Vagina (tissue), 2 donors: Measurements from ENCODE around the gene SAFB. TPM values are rescaled to one million over a fixed set of nuclear protein-coding genes. Genes with fewer than 3 reads are reported as not detected.

Source experiments
- DNase-seq, 2 donors: peaks; one replicate each; pipeline ENCODE4 v3.0.0-alpha.2; 2017; ENCODE audit errors: extremely low spot score in 2 of 2
- H3K27ac ChIP-seq: fragments of 200-600 bp; sonication (generic); one replicate; pipeline ENCODE4 v1.5.1; 2019
- H3K27me3 ChIP-seq: fragments of 200-600 bp; sonication (generic); one replicate; pipeline ENCODE4 v1.5.1; 2019
- H3K36me3 ChIP-seq, 2 donors: fragments of 200-600 bp; sonication (generic); one replicate each; pipeline ENCODE4 v1.5.1; 2017 to 2019
- H3K4me1 ChIP-seq: fragments of 200-600 bp; sonication (generic); one replicate; pipeline ENCODE4 v1.5.1; 2019
- H3K4me3 ChIP-seq, 2 donors: fragments of 200-600 bp; sonication (generic); 1 replicate in 1 of 2; 2 replicates in 1 of 2; pipeline ENCODE4 v1.5.1; 2016 to 2019
- H3K9me3 ChIP-seq: fragments of 200-600 bp; sonication (generic); one replicate; pipeline ENCODE4 v1.5.1; 2019
- CTCF ChIP-seq, 3 experiments: fragments of 450-650 bp in 2 of 3; fragments of 200-600 bp in 1 of 3; sonication (generic) in 1 of 3; IDR thresholded peaks; one replicate each; pipeline ENCODE4 v1.5.1; 2017 to 2019; ENCODE audit warnings: antibody characterized with exemption in 3 of 3, mild to moderate bottlenecking in 2 of 3, moderate library complexity in 2 of 3
- POLR2A ChIP-seq, 2 donors: fragments of 450-650 bp; IDR thresholded peaks; one replicate each; pipeline ENCODE4 v1.6.1; 2017; ENCODE audit warnings: antibody characterized with exemption in 2 of 2, mild to moderate bottlenecking in 2 of 2, moderate library complexity in 2 of 2
- POLR2AphosphoS5 ChIP-seq, 2 donors: sonication (generic); formaldehyde crosslinking; IDR thresholded peaks; one replicate each; pipeline ENCODE4 v1.9.0; 2017; ENCODE audit warnings: antibody characterized with exemption in 2 of 2, mild to moderate bottlenecking in 2 of 2, low read depth in 1 of 2; ENCODE audit not compliant: insufficient read depth in 1 of 2
- intact Hi-C: fragments of 100-400 bp; cut with DNase I; formaldehyde crosslinking; loops from one replicate; pipeline ENCODE4 v1.15.1; 2023
- total RNA-seq: library from RNA; depleted of rRNA; stranded (reverse); fragments of >200 nt; gene quantifications from one replicate; pipeline ENCODE4 v1.2.3, GENCODE V29; 2016

The SAFB gene
- total RNA-seq, 1 donor from 2014 or later, result 145 TPM

- peak overlapping the region; percentile 96 for H3K4me3 ChIP-seq
- H3K27me3 ChIP-seq, result no peaks in the 10 kb centered on the region
- H3K36me3 ChIP-seq, result peaks cover 0 to 30% of the 10 kb centered on the region in 2 donors
- TF ChIP-seq CTCF (IDR thresholded peaks at IDR 0.05) (no peak), POLR2A (IDR thresholded peaks at IDR 0.05) (no peak), POLR2AphosphoS5 (IDR thresholded peaks at IDR 0.05; ENCODE audit: insufficient read depth in 1 of 2, low read depth in 1 of 2) (no peak)
- peaks cover 74% of the 10 kb centered on the region for H3K4me1 ChIP-seq
- intact Hi-C loops, result loop anchor here (5.0 kb wide), 1 partner anchor 66 kb away; no protein-coding TSS in a partner anchor
- peak in 1 of 2 donors; percentile 89 for DNase-seq
- no peaks in the 10 kb centered on the region for H3K9me3 ChIP-seq
- peak overlapping the region; percentile 94 for H3K27ac ChIP-seq
These were observed 1.5 kb upstream of the SAFB start for GRCh38 chr19:5621311-5621944.

GRCh38 chr19:5621945-5622464, 878 bp upstream of the SAFB start:
- no peak for TF ChIP-seq POLR2A (IDR thresholded peaks at IDR 0.05)
- TF ChIP-seq CTCF (IDR thresholded peaks at IDR 0.05), result no peak
- TF ChIP-seq POLR2AphosphoS5 (IDR thresholded peaks at IDR 0.05; ENCODE audit: insufficient read depth in 1 of 2, low read depth in 1 of 2), result no peak
- H3K27ac ChIP-seq, result peak overlapping the region; percentile 94
- no peak for DNase-seq
- no peaks in the 10 kb centered on the region for H3K27me3 ChIP-seq
- intact Hi-C loops, result loop anchor here (5.0 kb wide), 1 partner anchor 65 kb away; no protein-coding TSS in a partner anchor
- peaks cover 79% of the 10 kb centered on the region for H3K4me1 ChIP-seq
- peaks cover 0 to 34% of the 10 kb centered on the region in 2 donors for H3K36me3 ChIP-seq
- no peaks in the 10 kb centered on the region for H3K9me3 ChIP-seq
- peak overlapping the region; percentile 96 for H3K4me3 ChIP-seq

GRCh38 chr19:5623397-5624017, 624 bp downstream of the SAFB start:
- no peaks in the 10 kb centered on the region for H3K27me3 ChIP-seq
- no peak for DNase-seq
- no peaks in the 10 kb centered on the region for H3K9me3 ChIP-seq
- peak overlapping the region; percentile 93 for H3K27ac ChIP-seq
- no peak for TF ChIP-seq POLR2AphosphoS5 (IDR thresholded peaks at IDR 0.05; ENCODE audit: insufficient read depth in 1 of 2, low read depth in 1 of 2)
- TF ChIP-seq POLR2A (IDR thresholded peaks at IDR 0.05), result no peak
- TF ChIP-seq CTCF (IDR thresholded peaks at IDR 0.05), result no peak
- H3K4me1 ChIP-seq, result peaks cover 79% of the 10 kb centered on the region
- intact Hi-C loops, result loop anchor here (5.0 kb wide), 1 partner anchor 64 kb away; no protein-coding TSS in a partner anchor
- peaks cover 0 to 37% of the 10 kb centered on the region in 2 donors for H3K36me3 ChIP-seq
- H3K4me3 ChIP-seq, result peak overlapping the region; percentile 96

- peak overlapping the region; percentile 96 for H3K4me3 ChIP-seq
- H3K9me3 ChIP-seq, result no peaks in the 10 kb centered on the region
- intact Hi-C loops, result loop anchor here (5.0 kb wide), 1 partner anchor 63 kb away; no protein-coding TSS in a partner anchor
- no peaks in the 10 kb centered on the region for H3K27me3 ChIP-seq
- H3K27ac ChIP-seq, result peak overlapping the region; percentile 93
- no peak for TF ChIP-seq POLR2A (IDR thresholded peaks at IDR 0.05)
- TF ChIP-seq CTCF (IDR thresholded peaks at IDR 0.05), result no peak
- no peak for TF ChIP-seq POLR2AphosphoS5 (IDR thresholded peaks at IDR 0.05; ENCODE audit: insufficient read depth in 1 of 2, low read depth in 1 of 2)
- H3K36me3 ChIP-seq, result peaks cover 0 to 40% of the 10 kb centered on the region in 2 donors
- no peak for DNase-seq
- H3K4me1 ChIP-seq, result peaks cover 79% of the 10 kb centered on the region
These were observed 1.3 kb downstream of the SAFB start for GRCh38 chr19:5624018-5624663.
